Measurements from ENCODE around the gene TTLL11.
A peak's percentile ranks its signal among the peaks of the same experiment; 100 is the strongest.

TTLL11 gene

GRCh38 chr9:122092611-122093506 is at the start of gene TTLL11:
TSS of gene TTLL11 (minus strand) at chr9:122093308. CDS start at chr9:122093148, 160 bp downstream.
- peak; percentile 53 for FAIRE-seq

GRCh38 chr9:122141671-122142070 is 48.6 kb upstream of the TTLL11 start:
- FAIRE-seq, result no peak

- FAIRE-seq, result no peak
Observed at GRCh38 chr9:122140368-122141193, 47.5 kb upstream of the TTLL11 start.

GRCh38 chr9:122138560-122139268 is 45.6 kb upstream of the TTLL11 start:
- no peak for FAIRE-seq

- no peak for FAIRE-seq
Observed at GRCh38 chr9:122135529-122135859, 42.4 kb upstream of the TTLL11 start.

- no peak for FAIRE-seq
Observed at GRCh38 chr9:122134822-122135528, 41.9 kb upstream of the TTLL11 start.

GRCh38 chr9:122133984-122134535 is 41.0 kb upstream of the TTLL11 start:
- no peak for FAIRE-seq

- no peak for FAIRE-seq
Observed at GRCh38 chr9:122133263-122133983, 40.3 kb upstream of the TTLL11 start.

- no peak for FAIRE-seq
Observed at GRCh38 chr9:122132539-122132938, 39.4 kb upstream of the TTLL11 start.

GRCh38 chr9:122131401-122132001 is 38.4 kb upstream of the TTLL11 start:
- no peak for FAIRE-seq

GRCh38 chr9:122130837-122131236 is 37.7 kb upstream of the TTLL11 start:
- FAIRE-seq, result no peak

- FAIRE-seq, result no peak
Observed at GRCh38 chr9:122129969-122130368, 36.9 kb upstream of the TTLL11 start.

GRCh38 chr9:122128969-122129343 is 35.8 kb upstream of the TTLL11 start:
- no peak for FAIRE-seq

- FAIRE-seq, result no peak
Observed at GRCh38 chr9:122128007-122128968, 35.2 kb upstream of the TTLL11 start.

GRCh38 chr9:122127396-122127798 is 34.3 kb upstream of the TTLL11 start:
- FAIRE-seq, result no peak

- no peak for FAIRE-seq
Observed at GRCh38 chr9:122126331-122127261, 33.5 kb upstream of the TTLL11 start.

GRCh38 chr9:122125509-122126330 is 32.6 kb upstream of the TTLL11 start:
- no peak for FAIRE-seq

GRCh38 chr9:122125158-122125508 is 32.0 kb upstream of the TTLL11 start:
- peak; percentile 29 for FAIRE-seq
